NCI-H446 treated with DMSO at 0.1 percent for 48 hours (cell line): Measurements from ENCODE around the gene SOX15.
"Not testable (repeated sequence)": the region's sequence is repeated elsewhere in the genome, so short reads cannot be mapped to it uniquely, and the experiment has no call there.

ENCODE experiments used
- DNase-seq: peaks from one replicate; lab custom pipeline; 2025; lab: John Stamatoyannopoulos, UW

The SOX15 gene

DNA sequence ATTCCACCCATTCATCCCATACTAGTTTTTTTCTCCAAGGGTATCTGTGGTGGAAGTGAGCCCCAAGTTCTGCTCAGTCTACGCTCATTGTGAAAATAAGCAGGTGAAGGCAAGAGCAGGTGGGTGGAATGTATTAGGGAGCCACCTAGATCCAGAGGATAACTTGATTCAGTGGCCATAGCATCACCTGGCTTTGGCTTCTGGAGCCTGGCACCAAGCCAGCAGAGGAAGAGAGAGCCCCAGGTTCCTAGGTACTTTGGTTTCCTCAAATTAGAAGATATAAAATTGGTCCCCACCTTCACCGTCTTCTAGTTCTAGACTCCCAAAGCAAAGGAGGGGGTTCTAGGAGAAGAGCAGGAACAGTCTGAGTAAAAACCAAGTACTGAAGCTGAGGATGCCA lies 20.7 kb upstream of the SOX15 start:
- no peak for DNase-seq

- no peak for DNase-seq
These were observed 16.4 kb upstream of the SOX15 start for GRCh38 chr17:7606280-7606679.

- not testable (repeated sequence) for DNase-seq
These were observed 7.7 kb upstream of the SOX15 start for GRCh38 chr17:7597561-7597960.

DNA sequence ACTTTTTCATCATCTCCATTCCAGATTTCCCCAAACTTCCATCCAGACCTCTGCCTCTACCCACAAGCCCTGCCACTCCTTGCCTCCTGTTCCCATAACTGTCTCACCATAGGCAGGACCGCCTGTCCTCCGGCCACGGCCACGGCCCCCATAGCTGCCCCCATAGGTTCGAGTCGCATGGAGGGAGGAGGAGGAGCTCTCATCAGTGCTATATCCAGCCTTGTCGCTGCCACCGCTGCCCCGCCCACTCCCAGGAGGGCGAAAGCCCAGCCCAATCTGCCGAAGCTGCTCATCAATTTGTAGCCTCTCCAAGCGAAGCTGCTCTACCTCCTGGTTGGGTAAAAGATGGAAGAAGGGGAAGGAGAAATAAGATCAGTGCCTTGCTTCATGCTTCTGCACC lies 3.4 kb upstream of the SOX15 start:
- no peak for DNase-seq

DNA sequence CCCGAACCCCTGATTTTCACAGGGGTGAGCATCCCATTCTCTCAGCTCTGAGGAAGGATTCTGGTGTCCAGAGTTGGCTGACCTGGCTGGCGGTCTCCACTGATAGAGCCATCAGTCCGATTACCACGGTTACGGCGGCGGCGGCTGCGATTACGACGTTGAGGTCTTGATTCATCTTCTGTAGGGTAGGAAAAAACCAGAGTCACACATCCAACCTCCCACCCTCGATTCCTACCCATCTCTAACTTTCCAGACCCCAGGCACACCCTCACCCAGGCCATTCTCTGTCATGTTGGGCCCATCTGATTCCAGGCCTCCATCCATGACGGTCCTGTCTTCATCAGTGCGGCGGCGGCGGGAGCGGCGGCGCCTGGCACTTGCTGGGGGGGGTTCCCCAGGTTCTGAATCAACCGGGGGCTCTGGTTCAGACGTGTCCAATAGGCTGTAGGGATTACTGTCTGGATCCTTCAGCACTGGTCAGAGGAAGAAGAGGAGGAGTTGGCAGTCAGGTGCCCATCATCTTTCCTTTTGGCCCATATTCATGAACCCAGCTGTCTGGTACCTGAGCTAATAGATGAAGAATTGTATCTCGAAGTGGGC lies 2.6 kb upstream of the SOX15 start:
- no peak for DNase-seq

DNA sequence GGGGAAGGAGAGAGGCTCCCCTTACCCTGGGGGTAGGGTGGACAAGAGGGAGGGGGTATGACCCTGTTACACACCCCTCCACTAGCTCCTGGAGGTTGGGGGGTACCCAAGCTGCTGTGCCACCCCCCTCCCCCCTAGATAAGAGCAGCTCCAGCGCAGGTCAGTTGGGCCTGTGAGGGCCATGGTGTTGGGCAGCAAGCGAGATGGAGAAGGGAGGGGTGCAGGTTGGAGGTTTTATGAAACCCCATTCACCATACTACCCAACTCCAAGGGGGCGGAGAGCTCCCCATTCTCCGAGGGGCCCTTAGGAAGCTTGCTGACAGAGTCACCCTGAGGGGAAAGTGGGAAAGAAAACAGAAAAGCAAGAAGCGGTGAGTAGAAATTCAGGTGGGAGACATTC lies 1.7 kb upstream of the SOX15 start:
- no peak for DNase-seq

DNA sequence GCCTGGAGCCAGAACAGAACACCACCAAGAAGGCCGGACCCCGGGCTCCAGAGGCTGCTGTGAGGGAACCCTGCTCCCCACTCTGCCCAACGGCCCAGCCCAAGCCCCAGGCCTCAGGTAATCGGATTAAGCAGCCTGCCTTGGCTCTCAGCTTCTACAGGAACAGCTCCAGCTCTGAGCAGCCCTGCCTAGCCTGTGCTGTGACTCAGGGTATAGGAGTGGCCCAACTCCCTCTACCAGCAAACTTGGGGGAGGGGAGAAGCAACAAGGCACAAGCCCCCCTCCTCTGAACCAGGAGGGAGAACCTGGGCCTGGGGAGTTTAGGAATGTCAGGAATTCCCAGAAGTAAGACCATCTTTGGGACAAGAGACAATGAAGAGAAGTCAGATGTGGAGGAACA lies 849 bp upstream of the SOX15 start:
- DNase-seq, result no peak

DNA sequence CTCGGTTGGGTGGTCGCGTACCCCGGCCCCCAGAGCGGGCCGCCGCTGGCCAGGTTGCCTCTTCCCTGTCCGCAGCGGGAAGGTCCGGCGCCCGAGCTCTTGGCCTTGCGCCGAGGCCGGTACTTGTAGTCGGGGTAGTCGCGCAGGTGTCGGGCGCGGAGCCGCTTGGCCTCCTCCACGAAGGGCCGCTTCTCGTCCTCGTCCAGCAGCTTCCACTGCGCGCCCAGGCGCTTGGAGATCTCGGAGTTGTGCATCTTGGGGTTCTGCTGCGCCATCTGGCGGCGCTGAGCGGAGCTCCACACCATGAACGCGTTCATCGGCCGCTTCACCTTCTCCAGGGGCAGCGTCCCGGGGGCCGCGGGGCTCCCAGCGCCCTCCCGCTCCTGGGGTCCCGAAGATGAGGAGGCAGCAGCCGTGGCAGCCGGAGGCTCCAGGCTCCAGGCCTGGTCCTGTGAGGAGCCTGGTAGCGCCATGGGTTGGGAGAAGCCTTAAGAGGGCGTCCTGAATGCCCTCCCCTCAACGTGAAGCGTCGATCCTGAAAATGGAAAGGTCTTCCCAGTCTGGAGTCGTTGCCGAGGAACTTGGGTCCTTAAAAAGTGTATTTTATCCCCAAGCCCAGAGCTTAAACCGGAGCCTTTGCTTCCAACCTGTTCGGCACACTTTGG lies 558 bp downstream of the SOX15 start:
- DNase-seq, result no peak

DNA sequence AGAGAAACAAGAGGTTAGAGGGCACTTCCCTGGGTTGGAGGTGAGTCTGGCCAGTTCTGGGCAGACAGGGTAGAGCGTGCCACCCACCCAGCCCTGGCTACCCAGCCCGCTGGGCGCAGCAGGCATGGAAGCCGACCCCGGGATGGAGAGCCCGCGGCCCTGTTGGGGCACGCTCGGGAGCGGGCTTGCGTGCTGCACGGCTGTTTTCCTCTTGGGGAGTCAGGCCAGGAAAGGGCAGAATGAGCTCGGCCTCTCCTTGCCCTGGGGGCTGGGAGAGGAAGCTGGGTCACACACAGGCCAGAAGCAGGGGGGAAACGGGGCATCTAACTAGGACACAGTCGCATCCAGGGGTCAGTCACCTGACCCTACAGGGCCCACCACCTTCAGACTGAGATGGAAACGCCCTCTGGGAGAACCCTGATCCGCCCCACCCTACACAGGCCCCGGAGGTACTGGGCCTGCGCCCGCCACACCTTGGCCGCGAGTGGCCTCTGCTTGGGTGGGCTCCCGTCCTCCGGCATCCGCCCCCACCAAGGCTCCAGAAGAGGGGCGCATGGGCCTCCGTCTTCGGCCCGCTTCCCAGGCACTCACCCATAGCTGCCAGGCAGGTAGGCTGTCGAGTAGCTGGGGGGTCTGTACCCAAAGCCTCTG lies 1.2 kb downstream of the SOX15 start:
- DNase-seq, result no peak

- DNase-seq, result no peak
These were observed 2.3 kb downstream of the SOX15 start for GRCh38 chr17:7587420-7588151.

DNA sequence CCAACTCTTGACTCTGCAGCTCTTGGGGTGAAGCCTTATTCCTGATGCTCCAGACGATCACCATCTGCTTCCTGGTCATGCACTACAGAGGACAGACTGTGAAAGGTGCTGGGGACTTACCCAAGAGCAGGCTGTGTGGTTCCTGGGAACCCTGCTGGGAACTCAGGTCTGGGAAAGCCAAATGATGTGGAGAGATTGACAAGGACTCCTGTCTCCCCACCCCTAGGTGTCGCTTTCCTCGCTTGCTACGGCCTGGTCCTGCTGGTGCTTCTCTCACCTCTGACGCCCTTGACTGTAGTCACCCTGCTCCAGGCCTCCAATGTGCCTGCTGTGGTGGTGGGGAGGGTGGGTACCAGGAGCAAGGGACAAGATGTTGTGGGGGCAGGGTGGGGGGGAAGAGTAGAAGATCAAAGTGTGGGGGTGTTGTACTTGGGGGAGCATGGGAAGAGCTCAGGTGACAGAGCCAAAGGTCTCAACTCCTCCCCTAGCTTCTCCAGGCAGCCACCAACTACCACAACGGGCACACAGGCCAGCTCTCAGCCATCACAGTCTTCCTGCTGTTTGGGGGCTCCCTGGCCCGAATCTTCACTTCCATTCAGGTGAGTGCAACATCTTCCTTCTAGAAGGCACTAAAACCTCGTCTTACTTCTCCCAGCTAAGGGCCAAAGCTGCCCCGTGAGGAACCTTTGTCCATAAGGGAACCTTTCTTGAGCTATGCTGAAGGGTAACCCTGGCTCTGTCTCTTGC lies 3.0 kb downstream of the SOX15 start:
- DNase-seq, result no peak

DNA sequence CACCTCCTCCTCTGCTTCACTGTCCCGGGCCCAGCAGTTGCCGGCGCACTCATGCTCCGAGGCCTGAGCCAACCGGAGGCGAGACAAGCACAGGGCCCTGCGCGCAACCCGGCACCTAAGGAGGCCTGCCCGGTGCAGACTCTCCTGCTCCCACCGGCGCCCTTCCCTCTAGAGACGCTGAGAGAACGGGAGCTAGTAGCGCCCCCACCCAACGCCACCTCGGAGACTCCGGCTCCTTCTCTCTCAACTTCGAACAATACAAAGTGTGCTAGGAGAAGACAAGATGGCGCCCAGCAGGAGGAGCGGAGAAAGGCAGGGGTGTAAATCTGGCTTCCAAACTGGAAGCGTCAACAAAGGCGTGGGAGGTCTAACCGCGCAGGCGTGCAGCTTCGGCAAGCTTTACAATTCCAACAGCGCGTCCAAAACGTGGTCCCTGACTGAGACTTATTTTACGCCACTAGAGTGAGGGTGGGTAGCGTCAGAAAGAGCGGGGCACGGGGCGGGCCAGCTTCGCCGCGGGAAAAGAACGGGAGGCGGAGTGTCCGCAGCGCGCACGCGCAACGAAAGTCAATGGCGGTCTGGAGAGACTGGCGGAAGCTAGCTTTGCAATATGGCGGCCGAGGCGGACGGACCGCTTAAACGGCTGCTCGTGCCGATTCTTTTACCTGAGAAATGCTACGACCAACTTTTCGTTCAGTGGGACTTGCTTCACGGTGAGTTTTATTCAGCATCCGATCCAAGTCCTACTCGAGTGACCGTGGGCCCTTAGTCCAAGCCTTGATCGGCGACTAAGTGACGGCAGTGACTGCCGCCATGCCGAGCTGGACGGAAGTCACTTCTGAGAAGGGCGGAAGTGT lies 6.4 kb downstream of the SOX15 start, which contains the start of gene MPDU1:
TSS of gene MPDU1 (plus strand) at position 600 of the 857 bp plus-strand sequence. CDS start at position 611, 11 bp downstream.
- DNase-seq, result peak; percentile 97

DNA sequence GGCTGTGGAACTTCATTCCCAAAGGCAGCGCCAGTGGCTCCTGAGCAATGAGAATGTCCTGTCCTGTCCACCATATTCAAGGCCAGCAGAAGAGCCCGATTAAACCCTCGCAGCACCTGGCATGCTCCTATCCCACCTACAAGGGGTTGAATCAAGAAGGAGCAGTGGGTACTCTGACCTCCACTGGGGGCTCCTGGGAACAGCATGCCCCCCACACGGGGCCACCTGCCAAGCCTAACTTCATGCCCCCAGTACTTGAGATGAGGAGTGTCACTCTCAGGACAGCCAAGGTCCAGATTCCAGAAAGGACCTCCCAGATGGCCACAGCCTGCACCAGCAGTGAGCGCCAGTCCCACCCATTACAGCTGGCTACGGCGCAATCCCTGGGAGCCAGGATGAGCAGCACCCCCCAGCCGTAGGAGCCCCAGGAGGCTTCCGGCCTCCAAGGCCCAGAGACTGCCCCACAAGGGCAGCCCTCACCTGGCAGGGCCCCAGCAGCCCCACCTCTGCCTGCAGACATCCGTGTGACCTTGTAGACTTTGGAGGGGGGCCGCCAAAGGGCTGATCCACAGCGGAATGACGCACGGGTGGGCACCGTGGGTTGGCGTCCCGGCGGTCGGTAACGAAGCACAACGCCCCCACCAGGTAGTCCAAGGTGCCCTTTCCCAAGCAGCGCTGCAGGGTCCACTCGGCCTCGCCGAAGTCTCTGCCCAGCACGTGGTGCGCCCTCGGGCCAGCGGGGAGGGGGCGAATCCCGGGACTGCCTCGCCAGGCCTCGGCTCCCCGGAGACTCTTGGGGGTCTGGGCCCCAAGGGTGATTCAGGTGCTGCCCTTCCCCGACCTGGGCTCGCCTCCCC lies 7.3 kb downstream of the SOX15 start:
- DNase-seq, result no peak

DNA sequence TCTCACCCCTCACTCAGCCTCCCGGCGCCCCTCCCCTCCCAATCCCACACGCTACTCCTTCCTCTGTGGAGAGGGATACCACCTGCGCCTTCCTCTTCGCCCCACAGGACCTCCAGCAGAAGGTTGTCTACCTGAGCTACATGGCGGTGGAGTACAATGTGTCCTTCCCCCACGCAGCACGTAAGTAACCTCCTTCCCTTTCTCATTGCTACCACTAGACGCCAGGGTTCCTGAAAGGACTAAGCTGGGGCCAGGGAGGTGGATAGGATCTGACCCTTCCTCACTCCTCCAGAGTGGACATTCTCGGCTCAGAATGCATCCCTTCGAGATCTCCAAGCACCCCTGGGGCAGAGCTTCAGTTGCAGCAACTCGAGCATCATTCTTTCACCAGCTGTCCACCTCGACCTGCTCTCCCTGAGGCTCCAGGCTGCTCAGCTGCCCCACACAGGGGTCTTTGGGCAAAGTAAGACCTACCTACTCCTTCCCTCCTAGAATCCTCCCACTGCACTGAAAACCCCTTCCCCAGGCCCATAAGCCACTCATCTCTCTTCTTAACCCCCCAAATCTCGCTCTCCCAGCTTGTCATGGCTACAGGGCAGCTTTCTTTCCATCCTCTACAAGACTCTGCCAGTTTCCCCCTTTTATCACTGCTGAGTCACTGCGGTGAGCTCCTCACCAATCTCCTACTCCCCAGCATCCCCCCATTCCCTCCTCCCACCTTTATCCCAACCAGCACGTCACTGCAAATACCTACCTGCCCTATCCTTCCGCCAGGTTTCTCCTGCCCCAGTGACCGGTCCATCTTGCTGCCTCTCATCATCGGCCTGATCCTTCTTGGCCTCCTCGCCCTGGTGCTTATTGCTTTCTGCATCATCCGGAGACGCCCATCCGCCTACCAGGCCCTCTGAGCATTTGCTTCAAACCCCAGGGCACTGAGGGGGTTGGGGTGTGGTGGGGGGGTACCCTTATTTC lies 9.0 kb downstream of the SOX15 start:
- DNase-seq, result no peak

GRCh38 chr17:7579834-7580603 lies 9.9 kb downstream of the SOX15 start:
- DNase-seq, result no peak

DNA sequence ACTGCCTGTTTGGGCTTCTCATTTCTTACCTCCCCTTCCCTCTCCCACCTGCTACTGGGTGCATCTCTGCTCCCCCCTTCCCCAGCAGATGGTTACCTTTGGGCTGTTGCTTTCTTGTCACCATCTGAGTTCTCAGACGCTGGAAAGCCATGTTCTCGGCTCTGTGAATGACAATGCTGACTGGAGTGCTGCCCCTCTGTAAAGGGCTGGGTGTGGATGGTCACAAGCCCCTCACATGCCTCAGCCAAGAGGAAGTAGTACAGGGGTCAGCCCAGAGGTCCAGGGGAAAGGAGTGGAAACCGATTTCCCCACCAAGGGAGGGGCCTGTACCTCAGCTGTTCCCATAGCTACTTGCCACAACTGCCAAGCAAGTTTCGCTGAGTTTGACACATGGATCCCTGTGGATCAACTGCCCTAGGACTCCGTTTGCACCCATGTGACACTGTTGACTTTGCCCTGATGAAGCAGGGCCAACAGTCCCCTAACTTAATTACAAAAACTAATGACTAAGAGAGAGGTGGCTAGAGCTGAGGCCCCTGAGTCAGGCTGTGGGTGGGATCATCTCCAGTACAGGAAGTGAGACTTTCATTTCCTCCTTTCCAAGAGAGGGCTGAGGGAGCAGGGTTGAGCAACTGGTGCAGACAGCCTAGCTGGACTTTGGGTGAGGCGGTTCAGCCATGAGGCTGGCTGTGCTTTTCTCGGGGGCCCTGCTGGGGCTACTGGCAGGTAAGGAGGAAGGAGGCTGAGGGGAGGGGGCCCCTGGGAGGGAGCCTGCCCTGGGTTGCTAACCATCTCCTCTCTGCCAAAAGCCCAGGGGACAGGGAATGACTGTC lies 10.7 kb downstream of the SOX15 start, which contains the start of gene CD68:
TSS of gene CD68 (plus strand) at position 638 of the 833 bp plus-strand sequence. CDS start at position 678, 40 bp downstream.
- DNase-seq, result no peak
